Measurements from ENCODE around the gene ZNF318. TPM values are rescaled to one million over a fixed set of nuclear protein-coding genes. Genes with fewer than 3 reads are reported as not detected.
"Not testable (repeated sequence)": the region's sequence is repeated elsewhere in the genome, so short reads cannot be mapped to it uniquely, and the experiment has no call there.

ZNF318 gene
- total RNA-seq, 4 donors from 2014 or later, result 3.8 to 38.0 (median 24.0) TPM

- intact Hi-C loops (cut with DNase I; ENCODE audit: low total_unique reads), result no loop called here
- Histone ChIP-seq H3K27me3 (no peaks in the 10 kb centered on the region), H3K36me3 (no peaks in the 10 kb centered on the region), H3K9me3 (no peaks in the 10 kb centered on the region), H3K4me3 (no peak overlapping the region), H3K27ac (no peak overlapping the region), H3K4me1 (no peaks in the 10 kb centered on the region)
- no peak for DNase-seq
- TF ChIP-seq POLR2A (IDR thresholded peaks at IDR 0.05), result no peak
- TF ChIP-seq, protein P1, sequence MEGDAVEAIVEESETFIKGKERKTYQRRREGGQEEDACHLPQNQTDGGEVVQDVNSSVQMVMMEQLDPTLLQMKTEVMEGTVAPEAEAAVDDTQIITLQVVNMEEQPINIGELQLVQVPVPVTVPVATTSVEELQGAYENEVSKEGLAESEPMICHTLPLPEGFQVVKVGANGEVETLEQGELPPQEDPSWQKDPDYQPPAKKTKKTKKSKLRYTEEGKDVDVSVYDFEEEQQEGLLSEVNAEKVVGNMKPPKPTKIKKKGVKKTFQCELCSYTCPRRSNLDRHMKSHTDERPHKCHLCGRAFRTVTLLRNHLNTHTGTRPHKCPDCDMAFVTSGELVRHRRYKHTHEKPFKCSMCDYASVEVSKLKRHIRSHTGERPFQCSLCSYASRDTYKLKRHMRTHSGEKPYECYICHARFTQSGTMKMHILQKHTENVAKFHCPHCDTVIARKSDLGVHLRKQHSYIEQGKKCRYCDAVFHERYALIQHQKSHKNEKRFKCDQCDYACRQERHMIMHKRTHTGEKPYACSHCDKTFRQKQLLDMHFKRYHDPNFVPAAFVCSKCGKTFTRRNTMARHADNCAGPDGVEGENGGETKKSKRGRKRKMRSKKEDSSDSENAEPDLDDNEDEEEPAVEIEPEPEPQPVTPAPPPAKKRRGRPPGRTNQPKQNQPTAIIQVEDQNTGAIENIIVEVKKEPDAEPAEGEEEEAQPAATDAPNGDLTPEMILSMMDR (IDR thresholded peaks at IDR 0.05), result no peak
Measured at GRCh38 chr6:43355862-43356590, 13.4 kb downstream of the ZNF318 start.

DNA sequence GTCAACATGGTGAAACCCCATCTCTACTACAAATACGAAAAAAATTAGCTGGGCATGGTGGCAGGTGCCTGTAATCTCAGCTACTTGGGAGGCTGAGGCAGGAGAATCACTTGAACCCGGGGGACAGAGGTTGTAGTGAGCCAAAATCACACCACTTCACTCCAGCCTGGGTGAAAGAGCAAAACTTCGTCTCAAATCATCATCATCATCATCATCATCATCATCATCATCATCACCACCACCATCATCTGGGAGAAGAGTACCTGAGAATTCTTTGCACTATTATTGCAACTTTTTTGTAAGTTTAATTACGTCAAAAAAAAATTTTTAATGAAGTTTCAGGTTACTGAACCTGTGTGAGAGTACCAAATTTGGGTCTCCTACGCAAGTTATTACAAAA, 17.5 kb downstream of the ZNF318 start:
- H3K27me3 ChIP-seq; intact Hi-C loops (cut with DNase I; ENCODE audit: low total_unique reads); H3K9me3 ChIP-seq; H3K27ac ChIP-seq; H3K4me3 ChIP-seq; H3K36me3 ChIP-seq; DNase-seq; H3K4me1 ChIP-seq: not testable (repeated sequence)

- no peak for DNase-seq
- Histone ChIP-seq H3K36me3 (no peaks in the 10 kb centered on the region), H3K4me3 (no peak overlapping the region), H3K9me3 (no peaks in the 10 kb centered on the region), H3K4me1 (no peaks in the 10 kb centered on the region), H3K27me3 (no peaks in the 10 kb centered on the region), H3K27ac (no peak overlapping the region)
- intact Hi-C loops (cut with DNase I; ENCODE audit: low total_unique reads), result no loop called here
- TF ChIP-seq POLR2A (IDR thresholded peaks at IDR 0.05), result no peak
- TF ChIP-seq, protein P1 (IDR thresholded peaks at IDR 0.05), result no peak
Measured at GRCh38 chr6:43347444-43347843, 22.0 kb downstream of the ZNF318 start.

- DNase-seq, result no peak
Measured at GRCh38 chr6:43347021-43347420, 22.4 kb downstream of the ZNF318 start.

GRCh38 chr6:43346243-43346642, 23.2 kb downstream of the ZNF318 start:
- not testable (repeated sequence) for H3K36me3 ChIP-seq, H3K9me3 ChIP-seq, H3K4me1 ChIP-seq

More at GRCh38 chr6:43347021-43347420, 22.4 kb downstream of the ZNF318 start:
- intact Hi-C loops (cut with DNase I; ENCODE audit: low total_unique reads), result no loop called here
- Histone ChIP-seq H3K27me3 (no peaks in the 10 kb centered on the region), H3K36me3 (no peaks in the 10 kb centered on the region), H3K4me3 (no peak overlapping the region), H3K9me3 (no peaks in the 10 kb centered on the region), H3K27ac (no peak overlapping the region), H3K4me1 (no peaks in the 10 kb centered on the region)
- TF ChIP-seq, protein P1 (IDR thresholded peaks at IDR 0.05), result no peak
- TF ChIP-seq POLR2A (IDR thresholded peaks at IDR 0.05), result no peak

GRCh38 chr6:43339168-43339567, 30.3 kb downstream of the ZNF318 start:
- no peaks in the 10 kb centered on the region for H3K36me3 ChIP-seq
- H3K27ac ChIP-seq, result no peak overlapping the region
- H3K4me3 ChIP-seq, result no peak overlapping the region
- TF ChIP-seq, protein P1 (IDR thresholded peaks at IDR 0.05), result no peak
- no peak for TF ChIP-seq POLR2A (IDR thresholded peaks at IDR 0.05)
- no peaks in the 10 kb centered on the region for H3K9me3 ChIP-seq
- H3K27me3 ChIP-seq, result no peaks in the 10 kb centered on the region
- no peaks in the 10 kb centered on the region for H3K4me1 ChIP-seq
- DNase-seq, result no peak
- intact Hi-C loops (cut with DNase I; ENCODE audit: low total_unique reads), result no loop called here

More at GRCh38 chr6:43346243-43346642, 23.2 kb downstream of the ZNF318 start:
- DNase-seq; H3K27me3 ChIP-seq; H3K4me3 ChIP-seq; H3K27ac ChIP-seq; intact Hi-C loops (cut with DNase I; ENCODE audit: low total_unique reads): not testable (repeated sequence)
